Testis (tissue), 2 donors: ENCODE data around the gene PSEN2.

Experiments
- POLR2A ChIP-seq: fragments of 450-650 bp; IDR thresholded peaks from one replicate; pipeline ENCODE4 v1.6.1; 2017; ENCODE audit warnings: antibody characterized with exemption, mild to moderate bottlenecking, moderate library complexity
- TF ChIP-seq, protein P1 (sequence below), 3 experiments: fragments of 450-650 bp in 2 of 3; fragments of 200-600 bp in 1 of 3; sonication (generic) in 1 of 3; IDR thresholded peaks; one replicate each; pipeline ENCODE4 v1.5.1; 2016 to 2019; ENCODE audit warnings: antibody characterized with exemption in 3 of 3, mild to moderate bottlenecking in 2 of 3, moderate library complexity in 1 of 3

- TF ChIP-seq, protein P1, sequence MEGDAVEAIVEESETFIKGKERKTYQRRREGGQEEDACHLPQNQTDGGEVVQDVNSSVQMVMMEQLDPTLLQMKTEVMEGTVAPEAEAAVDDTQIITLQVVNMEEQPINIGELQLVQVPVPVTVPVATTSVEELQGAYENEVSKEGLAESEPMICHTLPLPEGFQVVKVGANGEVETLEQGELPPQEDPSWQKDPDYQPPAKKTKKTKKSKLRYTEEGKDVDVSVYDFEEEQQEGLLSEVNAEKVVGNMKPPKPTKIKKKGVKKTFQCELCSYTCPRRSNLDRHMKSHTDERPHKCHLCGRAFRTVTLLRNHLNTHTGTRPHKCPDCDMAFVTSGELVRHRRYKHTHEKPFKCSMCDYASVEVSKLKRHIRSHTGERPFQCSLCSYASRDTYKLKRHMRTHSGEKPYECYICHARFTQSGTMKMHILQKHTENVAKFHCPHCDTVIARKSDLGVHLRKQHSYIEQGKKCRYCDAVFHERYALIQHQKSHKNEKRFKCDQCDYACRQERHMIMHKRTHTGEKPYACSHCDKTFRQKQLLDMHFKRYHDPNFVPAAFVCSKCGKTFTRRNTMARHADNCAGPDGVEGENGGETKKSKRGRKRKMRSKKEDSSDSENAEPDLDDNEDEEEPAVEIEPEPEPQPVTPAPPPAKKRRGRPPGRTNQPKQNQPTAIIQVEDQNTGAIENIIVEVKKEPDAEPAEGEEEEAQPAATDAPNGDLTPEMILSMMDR (IDR thresholded peaks at IDR 0.05): no peak
- TF ChIP-seq POLR2A: no peak
These were observed 12.4 kb downstream of the PSEN2 start for GRCh38 chr1:226882631-226883409.
